ENCODE data around the gene RESP18. TPM values are rescaled to one million over a fixed set of nuclear protein-coding genes. Genes with fewer than 3 reads are reported as not detected.

Gene RESP18
- total and polyA plus RNA-seq, 2 of the 4 experiments (the other 2 are of a cell fraction): not detected

DNA sequence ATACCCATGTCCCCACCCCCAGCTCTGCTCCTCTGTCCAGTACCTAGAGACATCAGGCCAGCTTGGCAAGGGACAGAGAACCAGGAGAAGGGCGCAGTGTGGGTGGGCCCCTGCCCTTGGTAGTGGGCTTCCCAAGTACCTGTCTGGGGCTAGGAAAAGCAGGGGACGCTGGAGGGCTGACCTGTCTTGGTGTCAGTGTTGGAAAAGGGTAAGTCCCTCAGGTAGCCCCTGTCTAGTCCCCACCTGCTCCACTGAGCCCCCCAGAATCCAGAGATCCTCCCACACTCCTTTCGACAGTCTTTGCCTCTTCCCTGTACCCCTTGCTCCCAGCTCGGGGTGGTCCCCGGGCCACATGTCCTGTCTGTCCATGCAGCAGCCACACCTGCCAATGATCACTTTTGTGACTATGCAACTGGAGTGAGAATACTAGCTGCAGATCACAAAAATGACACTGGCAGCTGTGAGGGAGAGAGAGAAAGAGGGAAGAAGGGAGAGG is 38.8 kb downstream of the RESP18 start:
- in situ Hi-C loops (cut with MboI; ENCODE audit: low sequenced_read_pairs): no loop called here
- H3K9me3 ChIP-seq (ENCODE audit: control insufficient read depth, insufficient read depth, low read length): no peaks in the 10 kb centered on the region
- H3K14ac ChIP-seq (replicated peaks; ENCODE audit: low read depth, low read length): no peak overlapping the region
- peak overlapping the region; percentile 91 for H2AK5ac ChIP-seq (ENCODE audit: low read depth, low read length)
- peaks cover 14% of the 10 kb centered on the region for H3K4me1 ChIP-seq (ENCODE audit: control insufficient read depth, insufficient read depth, low read length)
- H3K4ac ChIP-seq (ENCODE audit: low read depth, low read length): peak overlapping the region; percentile 82
- no peak overlapping the region; the same call in 2 of the 3 replicates for H2BK15ac ChIP-seq (ENCODE audit: low read depth, low read length)
- H2BK5ac ChIP-seq (ENCODE audit: low read depth, low read length, poor library complexity, severe bottlenecking): no peak overlapping the region
- 55% methylated on average over 2 of the region's 5 CpGs; no CpG with 5 or more reads in 1 of the 2 experiments for WGBS, 2 experiments (ENCODE audit: extremely low coverage in 2 of 2, insufficient read length in 1 of 2)
- H4K5ac ChIP-seq (ENCODE audit: low read depth, low read length): no peak overlapping the region
- no peak for ATAC-seq (ENCODE audit: low read depth)
- H2AFZ ChIP-seq (replicated peaks; ENCODE audit: low read length, poor library complexity): peak overlapping the region; percentile 95
- ChIA-PET CTCF (interaction anchor here (0.8 to 1.6 kb wide), 4 partner anchors 15 to 298 kb away, joined by 3 to 9 read pairs (median 6); partner anchors contain the start of gene DNAJB2), POLR2A (ENCODE audit: unreplicated experiment) (no interaction called here)
- no peaks in the 10 kb centered on the region for H3K27me3 ChIP-seq (ENCODE audit: control insufficient read depth, insufficient read depth, low read length)
- H3K4me2 ChIP-seq (ENCODE audit: low read depth, low read length): no peak overlapping the region
- H3K9me1 ChIP-seq (ENCODE audit: insufficient read depth, low read length): peaks cover 11% of the 10 kb centered on the region; the same call in 1 of the 2 replicates
- no peak overlapping the region for H2BK20ac ChIP-seq (ENCODE audit: low read depth, low read length)
- H3K4me3 ChIP-seq (ENCODE audit: insufficient read depth, low read depth, low read length): no peak overlapping the region
- no peak for DNase-seq
- H2BK120ac ChIP-seq (ENCODE audit: low read depth, low read length): no peak overlapping the region; the same call in 1 of the 2 replicates
- no peak overlapping the region for H3K18ac ChIP-seq (ENCODE audit: low read depth, low read length)
- no TSS peak for BruUV-seq (replicated peaks)
- H4K91ac ChIP-seq (ENCODE audit: insufficient read depth, low read depth, low read length): 0 out of 2 replicates have a peak overlapping the region, but pooled peaks have one; percentile 79
- H3K56ac ChIP-seq (ENCODE audit: extremely low read depth, insufficient read depth, low read length): no peak overlapping the region
- no peaks in the 10 kb centered on the region for H3K36me3 ChIP-seq (ENCODE audit: control insufficient read depth, insufficient read depth, low read length)
- intact Hi-C loops (cut with micrococcal nuclease): loop anchor here (1.0 to 2.0 kb wide), 3 partner anchors 16 to 123 kb away; partner anchors contain the start of genes ANKZF1, ATG9A and SLC23A3
- H3K27ac ChIP-seq (ENCODE audit: insufficient read depth, low read length): no peak overlapping the region
- no peak overlapping the region for H3K9ac ChIP-seq (ENCODE audit: low read depth, low read length)
- peak overlapping the region; percentile 94 for H2AK9ac ChIP-seq (replicated peaks; ENCODE audit: low read depth, low read length, poor library complexity)
- peak overlapping the region in 1 of 2 experiments; percentile 95; a peak in 3 of 4 replicates for H4K8ac ChIP-seq (ENCODE audit: low read depth in 2 of 2, low read length in 2 of 2)
- TF ChIP-seq FOS (IDR thresholded peaks at IDR 0.05; ENCODE audit: low read depth, low read length) (no peak), POLR2A (IDR thresholded peaks at IDR 0.05; ENCODE audit: low read depth, low read length) (no peak), MXI1 (IDR thresholded peaks at IDR 0.05; ENCODE audit: borderline replicate concordance, low read depth, low read length) (no peak), BHLHE40 (IDR thresholded peaks at IDR 0.05; ENCODE audit: low read depth, low read length) (no peak), RCOR1 (IDR thresholded peaks at IDR 0.05; ENCODE audit: insufficient replicate concordance, low read length) (no peak), SMC3 (IDR thresholded peaks at IDR 0.05; ENCODE audit: low read depth, low read length) (no peak), CHD1 (IDR thresholded peaks at IDR 0.05; ENCODE audit: low read depth, low read length) (no peak), MAZ (IDR thresholded peaks at IDR 0.05; ENCODE audit: borderline replicate concordance, low read depth, low read length) (no peak), MAFK (IDR thresholded peaks at IDR 0.05; ENCODE audit: low read depth, low read length) (no peak), RFX5 (IDR thresholded peaks at IDR 0.05; ENCODE audit: low read depth, low read length) (no peak), RAD21 (IDR thresholded peaks at IDR 0.05; ENCODE audit: low read length) (no peak), CEBPB (IDR thresholded peaks at IDR 0.05; ENCODE audit: low read depth, low read length) (no peak), NFE2L2 (IDR thresholded peaks at IDR 0.05; ENCODE audit: low read depth, low read length) (no peak)
- TF ChIP-seq, protein P1, sequence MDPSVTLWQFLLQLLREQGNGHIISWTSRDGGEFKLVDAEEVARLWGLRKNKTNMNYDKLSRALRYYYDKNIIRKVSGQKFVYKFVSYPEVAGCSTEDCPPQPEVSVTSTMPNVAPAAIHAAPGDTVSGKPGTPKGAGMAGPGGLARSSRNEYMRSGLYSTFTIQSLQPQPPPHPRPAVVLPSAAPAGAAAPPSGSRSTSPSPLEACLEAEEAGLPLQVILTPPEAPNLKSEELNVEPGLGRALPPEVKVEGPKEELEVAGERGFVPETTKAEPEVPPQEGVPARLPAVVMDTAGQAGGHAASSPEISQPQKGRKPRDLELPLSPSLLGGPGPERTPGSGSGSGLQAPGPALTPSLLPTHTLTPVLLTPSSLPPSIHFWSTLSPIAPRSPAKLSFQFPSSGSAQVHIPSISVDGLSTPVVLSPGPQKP (IDR thresholded peaks at IDR 0.05; ENCODE audit: borderline replicate concordance, low read depth, low read length): no peak
- TF ChIP-seq, protein P2, sequence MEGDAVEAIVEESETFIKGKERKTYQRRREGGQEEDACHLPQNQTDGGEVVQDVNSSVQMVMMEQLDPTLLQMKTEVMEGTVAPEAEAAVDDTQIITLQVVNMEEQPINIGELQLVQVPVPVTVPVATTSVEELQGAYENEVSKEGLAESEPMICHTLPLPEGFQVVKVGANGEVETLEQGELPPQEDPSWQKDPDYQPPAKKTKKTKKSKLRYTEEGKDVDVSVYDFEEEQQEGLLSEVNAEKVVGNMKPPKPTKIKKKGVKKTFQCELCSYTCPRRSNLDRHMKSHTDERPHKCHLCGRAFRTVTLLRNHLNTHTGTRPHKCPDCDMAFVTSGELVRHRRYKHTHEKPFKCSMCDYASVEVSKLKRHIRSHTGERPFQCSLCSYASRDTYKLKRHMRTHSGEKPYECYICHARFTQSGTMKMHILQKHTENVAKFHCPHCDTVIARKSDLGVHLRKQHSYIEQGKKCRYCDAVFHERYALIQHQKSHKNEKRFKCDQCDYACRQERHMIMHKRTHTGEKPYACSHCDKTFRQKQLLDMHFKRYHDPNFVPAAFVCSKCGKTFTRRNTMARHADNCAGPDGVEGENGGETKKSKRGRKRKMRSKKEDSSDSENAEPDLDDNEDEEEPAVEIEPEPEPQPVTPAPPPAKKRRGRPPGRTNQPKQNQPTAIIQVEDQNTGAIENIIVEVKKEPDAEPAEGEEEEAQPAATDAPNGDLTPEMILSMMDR (conservative IDR thresholded peaks at IDR 0.05; ENCODE audit: low read depth, low read length): no peak
- TF ChIP-seq, protein P3, sequence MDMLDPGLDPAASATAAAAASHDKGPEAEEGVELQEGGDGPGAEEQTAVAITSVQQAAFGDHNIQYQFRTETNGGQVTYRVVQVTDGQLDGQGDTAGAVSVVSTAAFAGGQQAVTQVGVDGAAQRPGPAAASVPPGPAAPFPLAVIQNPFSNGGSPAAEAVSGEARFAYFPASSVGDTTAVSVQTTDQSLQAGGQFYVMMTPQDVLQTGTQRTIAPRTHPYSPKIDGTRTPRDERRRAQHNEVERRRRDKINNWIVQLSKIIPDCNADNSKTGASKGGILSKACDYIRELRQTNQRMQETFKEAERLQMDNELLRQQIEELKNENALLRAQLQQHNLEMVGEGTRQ (IDR thresholded peaks at IDR 0.05; ENCODE audit: low read depth, low read length): no peak
- H3K23ac ChIP-seq (ENCODE audit: low read depth, low read length): no peak overlapping the region
- dilution Hi-C loops (cut with HindIII; ENCODE audit: low sequenced_read_pairs, unreplicated experiment): no loop called here
- H4K20me1 ChIP-seq (ENCODE audit: insufficient read depth, low read length): peaks cover 4% of the 10 kb centered on the region; the same call in 1 of the 2 replicates
- H3K79me1 ChIP-seq (ENCODE audit: low read depth in 1 of 2, low read length in 2 of 2): no peaks in the 10 kb centered on the region

Data from IMR-90 (cell line).